Activated naive CD8-positive, alpha-beta T cell (primary cell): ENCODE measurements around the gene GALR2.
"Not testable (repeated sequence)": the region's sequence is repeated elsewhere in the genome, so short reads cannot be mapped to it uniquely, and the experiment has no call there.

Experiments
- H3K27ac Mint-ChIP-seq: one replicate; pipeline ENCODE4 v1.8.0; 2021; ENCODE audit warnings: mixed read lengths
- H3K27me3 Mint-ChIP-seq: one replicate; pipeline ENCODE4 v1.8.0; 2021; ENCODE audit warnings: mixed read lengths
- H3K36me3 Mint-ChIP-seq: one replicate; pipeline ENCODE4 v1.8.0; 2021; ENCODE audit warnings: mixed read lengths
- H3K4me1 Mint-ChIP-seq: one replicate; pipeline ENCODE4 v1.8.0; 2021; ENCODE audit warnings: low read depth, mixed read lengths
- H3K4me3 Mint-ChIP-seq: one replicate; pipeline ENCODE4 v1.8.0; 2021; ENCODE audit warnings: mild to moderate bottlenecking, mixed read lengths
- H3K9me3 Mint-ChIP-seq: one replicate; pipeline ENCODE4 v1.8.0; 2021; ENCODE audit warnings: low read depth, mixed read lengths

GALR2 gene

GRCh38 chr17:76071531-76072147 lies 2.9 kb upstream of the GALR2 start:
- Mint-ChIP-seq H3K36me3 (peaks cover 4% of the 10 kb centered on the region), H3K4me1 (peaks cover 49% of the 10 kb centered on the region)

GRCh38 chr17:76072148-76072858 lies 2.3 kb upstream of the GALR2 start, which contains the start of gene SRP68:
TSS of gene SRP68 (minus strand) at chr17:76072517. CDS start at chr17:76072491, 26 bp downstream.
- no peaks in the 10 kb centered on the region for H3K9me3 Mint-ChIP-seq
- peaks cover 2% of the 10 kb centered on the region for H3K36me3 Mint-ChIP-seq
- H3K4me3 Mint-ChIP-seq: peak within 1 kb of the TSS; percentile 97
- H3K27ac Mint-ChIP-seq: peak within 1 kb of the TSS; percentile 99
- peaks cover 52% of the 10 kb centered on the region for H3K4me1 Mint-ChIP-seq
- peaks cover 11% of the 10 kb centered on the region for H3K27me3 Mint-ChIP-seq

More at GRCh38 chr17:76071531-76072147, 2.9 kb upstream of the GALR2 start:
- Mint-ChIP-seq H3K27ac (peak overlapping the region; percentile 99), H3K27me3 (peaks cover 10% of the 10 kb centered on the region), H3K4me3 (peak overlapping the region; percentile 97), H3K9me3 (no peaks in the 10 kb centered on the region)

GRCh38 chr17:76075364-76076145 lies 974 bp downstream of the GALR2 start:
- Mint-ChIP-seq H3K4me1 (peaks cover 56% of the 10 kb centered on the region), H3K36me3 (no peaks in the 10 kb centered on the region), H3K27me3 (peaks cover 11% of the 10 kb centered on the region), H3K27ac (peak overlapping the region; percentile 41), H3K4me3 (peak overlapping the region; percentile 85), H3K9me3 (no peaks in the 10 kb centered on the region)

GRCh38 chr17:76076146-76076764 lies 1.7 kb downstream of the GALR2 start:
- H3K4me1 Mint-ChIP-seq: peaks cover 51% of the 10 kb centered on the region
- peak overlapping the region; percentile 76 for H3K4me3 Mint-ChIP-seq
- H3K36me3 Mint-ChIP-seq: no peaks in the 10 kb centered on the region
- H3K27ac Mint-ChIP-seq: no peak overlapping the region
- no peaks in the 10 kb centered on the region for H3K9me3 Mint-ChIP-seq
- peaks cover 11% of the 10 kb centered on the region for H3K27me3 Mint-ChIP-seq

DNA sequence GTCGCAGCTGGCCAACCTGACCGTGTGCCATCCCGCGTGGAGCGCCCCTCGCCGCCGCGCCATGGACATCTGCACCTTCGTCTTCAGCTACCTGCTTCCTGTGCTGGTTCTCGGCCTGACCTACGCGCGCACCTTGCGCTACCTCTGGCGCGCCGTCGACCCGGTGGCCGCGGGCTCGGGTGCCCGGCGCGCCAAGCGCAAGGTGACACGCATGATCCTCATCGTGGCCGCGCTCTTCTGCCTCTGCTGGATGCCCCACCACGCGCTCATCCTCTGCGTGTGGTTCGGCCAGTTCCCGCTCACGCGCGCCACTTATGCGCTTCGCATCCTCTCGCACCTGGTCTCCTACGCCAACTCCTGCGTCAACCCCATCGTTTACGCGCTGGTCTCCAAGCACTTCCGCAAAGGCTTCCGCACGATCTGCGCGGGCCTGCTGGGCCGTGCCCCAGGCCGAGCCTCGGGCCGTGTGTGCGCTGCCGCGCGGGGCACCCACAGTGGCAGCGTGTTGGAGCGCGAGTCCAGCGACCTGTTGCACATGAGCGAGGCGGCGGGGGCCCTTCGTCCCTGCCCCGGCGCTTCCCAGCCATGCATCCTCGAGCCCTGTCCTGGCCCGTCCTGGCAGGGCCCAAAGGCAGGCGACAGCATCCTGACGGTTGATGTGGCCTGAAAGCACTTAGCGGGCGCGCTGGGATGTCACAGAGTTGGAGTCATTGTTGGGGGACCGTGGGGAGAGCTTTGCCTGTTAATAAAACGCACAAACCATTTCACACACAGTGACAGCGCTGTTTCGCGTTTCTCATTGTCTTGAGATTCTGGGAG lies 2.4 kb downstream of the GALR2 start:
- peak overlapping the region; percentile 76 for H3K4me3 Mint-ChIP-seq
- no peaks in the 10 kb centered on the region for H3K36me3 Mint-ChIP-seq
- H3K9me3 Mint-ChIP-seq: no peaks in the 10 kb centered on the region
- peaks cover 44% of the 10 kb centered on the region for H3K4me1 Mint-ChIP-seq
- peak overlapping the region; percentile 34 for H3K27ac Mint-ChIP-seq
- H3K27me3 Mint-ChIP-seq: peaks cover 11% of the 10 kb centered on the region

DNA sequence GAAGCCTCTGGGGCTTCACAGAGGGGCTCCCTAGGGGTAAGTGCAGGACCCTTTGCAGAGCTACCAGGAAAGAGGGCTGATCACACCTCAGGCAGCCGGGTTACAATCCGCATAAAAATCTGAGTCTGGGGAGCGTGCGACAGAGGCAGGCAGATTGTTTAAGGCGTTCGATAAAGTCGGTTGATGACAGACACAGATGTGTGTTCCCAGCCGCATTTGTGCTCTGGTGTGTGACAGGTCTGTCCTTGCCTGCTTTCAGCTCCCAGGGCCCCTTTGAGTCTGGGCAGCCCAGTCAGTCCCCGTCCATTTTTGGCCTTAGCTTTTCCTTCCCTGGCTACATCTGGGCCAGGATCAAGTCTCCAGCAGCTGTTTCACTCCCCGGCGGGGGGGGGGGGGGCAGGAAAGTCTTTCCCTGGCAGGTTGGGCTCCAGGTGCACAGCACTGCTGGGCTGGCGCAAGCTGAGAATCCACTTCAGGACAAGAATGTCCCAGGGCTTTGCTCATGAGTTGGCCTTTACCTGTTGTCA lies 3.1 kb downstream of the GALR2 start:
- Mint-ChIP-seq H3K9me3 (no peaks in the 10 kb centered on the region), H3K27ac (no peak overlapping the region), H3K36me3 (no peaks in the 10 kb centered on the region), H3K4me3 (peak overlapping the region; percentile 76), H3K4me1 (peaks cover 44% of the 10 kb centered on the region), H3K27me3 (peaks cover 11% of the 10 kb centered on the region)

GRCh38 chr17:76078370-76078769 lies 3.8 kb downstream of the GALR2 start:
- not testable (repeated sequence) for H3K27ac Mint-ChIP-seq, H3K36me3 Mint-ChIP-seq, H3K9me3 Mint-ChIP-seq
- Mint-ChIP-seq H3K4me3 (peak overlapping the region; percentile 46), H3K27me3 (peaks cover 11% of the 10 kb centered on the region), H3K4me1 (peaks cover 42% of the 10 kb centered on the region)

GRCh38 chr17:76078860-76079534 lies 4.4 kb downstream of the GALR2 start, which contains the start of gene ZACN:
TSS of gene ZACN (plus strand) at chr17:76079182. CDS start at chr17:76079265, 83 bp downstream.
- no peaks in the 10 kb centered on the region for H3K9me3 Mint-ChIP-seq
- no peak within 1 kb of the TSS for H3K27ac Mint-ChIP-seq
- H3K36me3 Mint-ChIP-seq: no peaks in the 10 kb centered on the region
- H3K27me3 Mint-ChIP-seq: peaks cover 10% of the 10 kb centered on the region
- peaks cover 40% of the 10 kb centered on the region for H3K4me1 Mint-ChIP-seq
- peak within 1 kb of the TSS; percentile 46 for H3K4me3 Mint-ChIP-seq

DNA sequence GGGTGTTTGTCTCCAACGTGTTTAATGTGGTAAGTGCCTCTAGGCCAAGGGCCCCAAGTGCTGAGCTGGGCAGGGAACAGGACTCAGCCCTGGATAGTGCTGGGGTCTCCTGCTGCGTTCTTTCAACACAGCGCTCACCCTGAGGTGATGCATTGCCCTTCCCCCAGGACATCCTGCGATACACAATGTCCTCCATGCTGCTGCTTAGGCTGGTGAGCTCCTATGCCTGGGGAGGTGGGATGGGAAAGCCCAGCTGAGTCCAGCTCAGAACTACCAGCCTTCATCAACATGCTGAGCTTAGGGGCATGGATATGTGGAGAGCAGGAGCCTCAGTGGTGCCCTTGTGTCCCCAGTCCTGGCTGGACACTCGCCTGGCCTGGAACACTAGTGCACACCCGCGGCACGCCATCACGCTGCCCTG lies 5.0 kb downstream of the GALR2 start:
- H3K9me3 Mint-ChIP-seq: no peaks in the 10 kb centered on the region
- H3K4me3 Mint-ChIP-seq: no peak overlapping the region
- peaks cover 10% of the 10 kb centered on the region for H3K27me3 Mint-ChIP-seq
- H3K27ac Mint-ChIP-seq: no peak overlapping the region
- H3K36me3 Mint-ChIP-seq: no peaks in the 10 kb centered on the region
- H3K4me1 Mint-ChIP-seq: peaks cover 40% of the 10 kb centered on the region

- Mint-ChIP-seq H3K27ac (no peak overlapping the region), H3K9me3 (no peaks in the 10 kb centered on the region), H3K27me3 (peaks cover 6% of the 10 kb centered on the region), H3K4me3 (no peak overlapping the region), H3K4me1 (peaks cover 36% of the 10 kb centered on the region), H3K36me3 (no peaks in the 10 kb centered on the region)
These were observed 5.6 kb downstream of the GALR2 start for GRCh38 chr17:76079956-76080767.

- no peaks in the 10 kb centered on the region for H3K9me3 Mint-ChIP-seq
- H3K4me1 Mint-ChIP-seq: peaks cover 30% of the 10 kb centered on the region
- H3K27ac Mint-ChIP-seq: no peak overlapping the region
- no peak overlapping the region for H3K4me3 Mint-ChIP-seq
- peaks cover 3% of the 10 kb centered on the region for H3K27me3 Mint-ChIP-seq
- no peaks in the 10 kb centered on the region for H3K36me3 Mint-ChIP-seq
These were observed 6.2 kb downstream of the GALR2 start for GRCh38 chr17:76080768-76081287.

GRCh38 chr17:76081295-76082210 lies 7.0 kb downstream of the GALR2 start:
- Mint-ChIP-seq H3K4me1 (peaks cover 24% of the 10 kb centered on the region), H3K4me3 (no peak overlapping the region), H3K36me3 (no peaks in the 10 kb centered on the region), H3K9me3 (no peaks in the 10 kb centered on the region), H3K27ac (peak overlapping the region; percentile 54), H3K27me3 (peaks cover 2% of the 10 kb centered on the region)
